ENCODE measurements around the gene ATP8A2. TPM values are rescaled to one million over a fixed set of nuclear protein-coding genes. Genes with fewer than 3 reads are reported as not detected.

Gene ATP8A2
- total RNA-seq, 1 donor from 2014 or later = 1.9 TPM

GRCh38 chr13:26038931-26039475 is 667.2 kb downstream of the ATP8A2 start:
- Mint-ChIP-seq H3K9me3 (ENCODE audit: low read depth) (peaks cover 3% of the 10 kb centered on the region), H3K4me1 (ENCODE audit: low read depth) (peaks cover 25% of the 10 kb centered on the region)

GRCh38 chr13:26041444-26041843 is 669.7 kb downstream of the ATP8A2 start:
- H3K9me3 Mint-ChIP-seq (ENCODE audit: low read depth) = no peaks in the 10 kb centered on the region
- DNase-seq (ENCODE audit: low spot score) = no peak
- no peaks in the 10 kb centered on the region for H3K27me3 Mint-ChIP-seq (ENCODE audit: low read depth)
- H3K27ac Mint-ChIP-seq (ENCODE audit: unreplicated experiment) = peak overlapping the region; percentile 58
- H3K4me1 Mint-ChIP-seq (ENCODE audit: low read depth) = peaks cover 34% of the 10 kb centered on the region
- no peak overlapping the region for H3K4me3 Mint-ChIP-seq (ENCODE audit: unreplicated experiment)
- no peak for TF ChIP-seq CTCF (IDR thresholded peaks at IDR 0.05)
- H3K36me3 Mint-ChIP-seq (ENCODE audit: low read depth) = peaks cover 6% of the 10 kb centered on the region

More at GRCh38 chr13:26038931-26039475, 667.2 kb downstream of the ATP8A2 start:
- H3K27me3 Mint-ChIP-seq (ENCODE audit: low read depth) = no peaks in the 10 kb centered on the region
- H3K4me3 Mint-ChIP-seq (ENCODE audit: unreplicated experiment) = no peak overlapping the region
- no peak for DNase-seq (ENCODE audit: low spot score)
- H3K27ac Mint-ChIP-seq (ENCODE audit: unreplicated experiment) = no peak overlapping the region
- H3K36me3 Mint-ChIP-seq (ENCODE audit: low read depth) = peaks cover 2% of the 10 kb centered on the region
- TF ChIP-seq CTCF (IDR thresholded peaks at IDR 0.05) = no peak

- no peaks in the 10 kb centered on the region for H3K27me3 Mint-ChIP-seq (ENCODE audit: low read depth)
- H3K9me3 Mint-ChIP-seq (ENCODE audit: low read depth) = no peaks in the 10 kb centered on the region
- no peak for TF ChIP-seq CTCF (IDR thresholded peaks at IDR 0.05)
- no peak overlapping the region for H3K27ac Mint-ChIP-seq (ENCODE audit: unreplicated experiment)
- no peak for DNase-seq (ENCODE audit: low spot score)
- H3K36me3 Mint-ChIP-seq (ENCODE audit: low read depth) = peaks cover 13% of the 10 kb centered on the region
- no peak overlapping the region for H3K4me3 Mint-ChIP-seq (ENCODE audit: unreplicated experiment)
- peaks cover 43% of the 10 kb centered on the region for H3K4me1 Mint-ChIP-seq (ENCODE audit: low read depth)
Observed at GRCh38 chr13:26042785-26043184, 671.0 kb downstream of the ATP8A2 start.

GRCh38 chr13:26045142-26045541 is 673.4 kb downstream of the ATP8A2 start:
- Mint-ChIP-seq H3K36me3 (ENCODE audit: low read depth) (peaks cover 13% of the 10 kb centered on the region), H3K27me3 (ENCODE audit: low read depth) (no peaks in the 10 kb centered on the region), H3K27ac (ENCODE audit: unreplicated experiment) (no peak overlapping the region), H3K4me1 (ENCODE audit: low read depth) (peaks cover 58% of the 10 kb centered on the region), H3K9me3 (ENCODE audit: low read depth) (no peaks in the 10 kb centered on the region), H3K4me3 (ENCODE audit: unreplicated experiment) (no peak overlapping the region)
- DNase-seq (ENCODE audit: low spot score) = no peak
- no peak for TF ChIP-seq CTCF (IDR thresholded peaks at IDR 0.05)

GRCh38 chr13:26046639-26047038 is 674.9 kb downstream of the ATP8A2 start:
- peaks cover 49% of the 10 kb centered on the region for H3K4me1 Mint-ChIP-seq (ENCODE audit: low read depth)
- H3K36me3 Mint-ChIP-seq (ENCODE audit: low read depth) = peaks cover 13% of the 10 kb centered on the region
- TF ChIP-seq CTCF (IDR thresholded peaks at IDR 0.05) = no peak
- DNase-seq (ENCODE audit: low spot score) = no peak
- H3K27ac Mint-ChIP-seq (ENCODE audit: unreplicated experiment) = no peak overlapping the region
- H3K27me3 Mint-ChIP-seq (ENCODE audit: low read depth) = no peaks in the 10 kb centered on the region
- peak overlapping the region; percentile 62 for H3K4me3 Mint-ChIP-seq (ENCODE audit: unreplicated experiment)
- no peaks in the 10 kb centered on the region for H3K9me3 Mint-ChIP-seq (ENCODE audit: low read depth)

Data from chondrocyte (in vitro differentiated cells).